ENCODE measurements around the gene ATRN. TPM values are rescaled to one million over a fixed set of nuclear protein-coding genes. Genes with fewer than 3 reads are reported as not detected.

The ATRN gene
- total RNA-seq, 2 experiments from 2014 or later: 5.1 TPM

DNA sequence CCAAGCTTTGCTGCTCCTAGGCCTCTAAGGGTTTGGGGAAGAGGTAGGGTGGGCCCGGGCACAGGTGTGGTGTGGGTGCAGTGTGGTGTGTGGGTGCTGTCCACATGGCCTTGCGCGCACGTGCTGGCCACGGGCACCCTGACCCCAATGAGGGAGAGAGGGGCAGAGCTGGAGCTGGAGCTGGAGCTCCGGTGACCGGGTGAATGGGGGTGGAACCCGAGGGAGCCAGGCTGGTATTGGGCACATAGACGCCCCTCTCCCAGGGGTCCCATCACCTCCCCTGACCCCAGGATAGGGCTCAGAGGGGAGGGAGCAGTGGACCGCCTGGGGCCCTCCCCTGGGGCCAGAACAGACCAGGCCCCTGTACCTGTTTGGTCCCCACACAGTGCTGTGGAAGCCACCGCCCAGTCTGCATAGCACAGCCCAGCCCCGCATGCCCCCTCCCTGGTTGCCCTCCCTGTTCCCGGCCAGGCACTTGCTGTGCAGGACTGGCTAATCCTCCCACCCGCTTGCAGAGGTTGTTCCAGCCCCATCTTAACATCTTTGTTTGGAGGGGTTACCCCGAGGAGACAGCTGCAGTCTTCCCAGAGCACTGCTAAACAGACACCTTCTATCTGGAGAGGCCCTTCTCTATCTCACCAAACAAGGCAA is 210.0 kb downstream of the ATRN start:
- H3K27ac Mint-ChIP-seq: no peak overlapping the region
- CTCF ChIA-PET: interaction anchor here (1.0 kb wide), 2 partner anchors 17 to 30 kb away, joined by 3 read pairs; no protein-coding TSS in a partner anchor
- no peaks in the 10 kb centered on the region for H3K4me1 Mint-ChIP-seq (ENCODE audit: low read depth)
- H3K4me3 Mint-ChIP-seq: no peak overlapping the region
- H3K36me3 Mint-ChIP-seq (ENCODE audit: low read depth): no peaks in the 10 kb centered on the region
- DNase-seq: no peak
- no peaks in the 10 kb centered on the region for H3K9me3 Mint-ChIP-seq
- intact Hi-C loops (cut with micrococcal nuclease): loop anchor here (1.0 kb wide), 1 partner anchor 7 kb away; no protein-coding TSS in a partner anchor
- peaks cover 46% of the 10 kb centered on the region for H3K27me3 Mint-ChIP-seq (ENCODE audit: low read depth)

DNA sequence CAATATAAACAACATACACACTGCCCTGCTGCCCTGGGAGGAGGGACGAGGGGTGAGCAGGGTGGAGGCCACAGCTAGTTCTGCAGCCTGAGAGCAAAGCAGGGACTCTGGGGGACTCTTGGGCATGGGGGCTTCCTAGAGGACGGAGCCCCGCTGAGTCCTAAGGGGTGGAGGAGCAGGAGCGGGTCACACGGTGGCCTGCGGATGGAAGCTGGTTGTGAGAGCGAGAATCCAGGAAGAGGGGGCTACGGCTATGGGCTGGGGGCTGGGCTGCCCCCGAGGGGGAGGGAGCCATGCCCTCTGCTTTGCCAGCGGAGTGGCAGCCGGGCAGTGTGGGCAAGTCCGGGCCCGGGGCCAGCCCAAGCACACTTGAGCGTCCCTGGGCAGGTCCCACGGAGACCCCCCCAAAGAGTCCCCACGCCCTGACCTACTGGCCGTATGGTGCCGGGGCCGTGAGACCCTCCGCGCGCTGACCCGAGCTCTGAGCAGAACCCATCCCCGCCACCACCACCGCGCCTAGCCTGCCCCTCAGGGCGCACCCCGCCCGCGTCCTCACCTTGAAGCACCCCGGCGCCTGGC is 210.6 kb downstream of the ATRN start:
- intact Hi-C loops (cut with micrococcal nuclease): no loop called here
- no peaks in the 10 kb centered on the region for H3K36me3 Mint-ChIP-seq (ENCODE audit: low read depth)
- H3K9me3 Mint-ChIP-seq: no peaks in the 10 kb centered on the region
- no peak overlapping the region for H3K4me3 Mint-ChIP-seq
- peaks cover 44% of the 10 kb centered on the region for H3K27me3 Mint-ChIP-seq (ENCODE audit: low read depth)
- CTCF ChIA-PET: interaction anchor here (1.0 kb wide), 1 partner anchor 16 kb away, joined by 3 read pairs; no protein-coding TSS in a partner anchor
- no peaks in the 10 kb centered on the region for H3K4me1 Mint-ChIP-seq (ENCODE audit: low read depth)
- DNase-seq: no peak
- H3K27ac Mint-ChIP-seq: no peak overlapping the region

DNA sequence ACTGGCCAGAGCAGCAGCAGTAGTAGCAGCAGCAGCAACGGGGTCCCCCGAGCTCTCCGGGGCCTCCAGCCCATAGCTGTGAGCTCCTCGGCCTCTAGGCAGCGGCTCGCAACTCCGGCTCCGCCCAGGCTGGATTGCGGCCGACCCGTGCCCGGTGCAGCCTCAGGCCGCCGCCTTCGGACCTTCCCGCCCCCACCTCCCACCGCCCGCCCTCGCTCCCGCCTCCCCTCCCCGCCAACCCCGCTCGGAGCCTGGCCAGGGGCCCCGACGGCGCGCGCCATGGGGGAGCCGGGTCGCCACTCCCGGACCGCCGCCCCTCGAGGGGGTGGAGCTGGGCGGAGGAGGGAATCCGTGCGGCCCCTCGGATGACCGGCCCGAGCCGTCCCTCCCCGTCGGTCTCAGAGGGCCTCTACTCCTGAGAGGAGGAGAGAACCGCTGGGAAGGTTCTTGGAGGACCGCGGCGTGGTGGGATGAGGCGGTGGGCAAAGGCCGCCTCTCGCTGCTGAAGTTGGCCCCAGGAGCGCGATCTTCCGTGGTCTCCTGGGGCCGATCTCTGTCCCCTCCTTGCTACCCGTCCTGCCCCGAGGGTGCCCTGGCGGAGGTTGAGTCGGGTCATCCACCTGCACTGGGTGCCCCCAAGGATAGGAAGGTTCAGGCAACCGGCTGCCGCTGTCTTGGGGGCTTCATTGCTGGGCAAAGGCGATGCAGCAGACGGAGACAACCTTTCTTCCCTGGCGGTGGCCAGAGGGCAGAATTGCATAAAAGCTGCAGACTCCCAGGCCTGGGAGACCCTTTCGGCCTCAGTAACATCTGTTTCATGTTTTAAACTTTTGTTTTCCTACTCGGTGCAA is 211.3 kb downstream of the ATRN start, which contains the start of gene ADAM33:
Gene ADAM33, minus strand, starts transcription at position 80 of the 851 bp plus-strand sequence. Its CDS starts 6 bp downstream, at position 74.
- no peaks in the 10 kb centered on the region for H3K4me1 Mint-ChIP-seq (ENCODE audit: low read depth)

DNA sequence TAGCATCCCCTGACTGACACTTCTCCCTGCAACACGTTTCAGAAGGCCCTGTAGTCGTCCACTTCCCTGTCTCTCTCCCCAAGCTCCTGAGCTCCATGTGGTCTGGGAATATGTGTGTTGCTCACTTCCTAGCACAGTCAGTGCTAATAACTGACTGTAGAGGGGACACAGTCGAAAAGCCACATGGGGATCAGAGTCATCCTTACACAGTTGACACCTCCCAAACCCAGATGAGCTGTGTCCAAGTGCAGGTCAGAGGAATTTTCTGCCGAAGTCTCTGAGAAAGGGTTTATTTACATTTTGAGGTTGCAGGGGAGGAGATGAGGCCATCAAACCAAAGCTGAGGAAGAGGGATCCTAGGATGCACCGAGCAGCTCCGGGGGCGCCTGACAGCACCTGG is 214.5 kb downstream of the ATRN start:
- peaks cover 32% of the 10 kb centered on the region for H3K27me3 Mint-ChIP-seq (ENCODE audit: low read depth)
- no peaks in the 10 kb centered on the region for H3K9me3 Mint-ChIP-seq
- no peak overlapping the region for H3K27ac Mint-ChIP-seq
- no peaks in the 10 kb centered on the region for H3K4me1 Mint-ChIP-seq (ENCODE audit: low read depth)
- H3K36me3 Mint-ChIP-seq (ENCODE audit: low read depth): no peaks in the 10 kb centered on the region
- DNase-seq: no peak
- CTCF ChIA-PET: no interaction called here
- intact Hi-C loops (cut with micrococcal nuclease): no loop called here
- H3K4me3 Mint-ChIP-seq: no peak overlapping the region

More for the DNA sequence above, 211.3 kb downstream of the ATRN start, which contains the start of gene ADAM33:
- peaks cover 41% of the 10 kb centered on the region for H3K27me3 Mint-ChIP-seq (ENCODE audit: low read depth)
- H3K9me3 Mint-ChIP-seq: no peaks in the 10 kb centered on the region
- no peak within 1 kb of the TSS for H3K4me3 Mint-ChIP-seq
- intact Hi-C loops (cut with micrococcal nuclease): no loop called here
- H3K36me3 Mint-ChIP-seq (ENCODE audit: low read depth): no peaks in the 10 kb centered on the region
- DNase-seq: no peak
- H3K27ac Mint-ChIP-seq: no peak within 1 kb of the TSS
- CTCF ChIA-PET: interaction anchor here (1.0 kb wide), 1 partner anchor 15 kb away, joined by 3 read pairs; no protein-coding TSS in a partner anchor

DNA sequence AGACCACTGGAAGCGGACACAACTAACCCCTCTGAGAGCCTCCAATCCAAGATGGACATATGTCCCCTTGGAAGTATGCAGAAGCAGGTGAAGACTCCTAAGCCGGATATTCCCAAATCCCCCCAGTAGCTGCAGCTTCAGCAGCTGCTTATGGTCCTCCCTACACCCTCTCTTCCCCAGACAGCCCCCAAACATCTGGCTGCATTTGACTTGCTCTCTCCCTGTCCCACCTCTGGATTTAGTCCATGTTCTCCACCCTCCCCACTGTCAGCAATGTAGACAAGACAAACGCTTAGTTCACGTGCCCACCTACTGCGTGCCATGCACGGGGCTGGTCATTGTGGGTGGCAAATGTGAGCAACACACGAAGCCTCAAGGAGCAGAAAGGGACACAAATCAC is 215.6 kb downstream of the ATRN start:
- H3K27me3 Mint-ChIP-seq (ENCODE audit: low read depth): peaks cover 23% of the 10 kb centered on the region
- CTCF ChIA-PET: interaction anchor here (1.4 kb wide), 1 partner anchor 10 kb away, joined by 7 read pairs; no protein-coding TSS in a partner anchor
- H3K4me1 Mint-ChIP-seq (ENCODE audit: low read depth): no peaks in the 10 kb centered on the region
- DNase-seq: no peak
- no peaks in the 10 kb centered on the region for H3K9me3 Mint-ChIP-seq
- intact Hi-C loops (cut with micrococcal nuclease): no loop called here
- H3K27ac Mint-ChIP-seq: no peak overlapping the region
- no peaks in the 10 kb centered on the region for H3K36me3 Mint-ChIP-seq (ENCODE audit: low read depth)
- no peak overlapping the region for H3K4me3 Mint-ChIP-seq

DNA sequence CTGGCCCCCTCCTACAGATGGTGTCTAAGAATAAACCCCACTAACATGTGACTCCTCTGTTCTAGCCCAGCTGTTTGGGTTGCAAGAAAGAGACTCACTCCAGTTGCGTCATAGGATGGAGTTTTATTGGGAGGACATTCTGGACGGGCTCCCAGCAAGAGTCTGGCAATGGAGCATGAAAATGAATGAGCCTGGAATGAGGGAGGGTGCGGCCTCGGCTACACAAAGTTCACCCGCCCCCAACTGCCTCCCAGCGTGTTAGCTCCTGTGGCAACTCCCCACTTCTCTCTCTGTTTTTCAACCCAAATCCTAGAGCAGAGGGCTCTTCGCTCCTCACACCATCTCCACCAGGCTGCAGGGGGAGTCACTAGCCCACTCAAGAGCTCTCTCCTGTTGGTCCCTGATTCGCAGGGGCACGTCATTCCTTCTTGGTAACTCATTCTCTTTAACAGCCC is 216.1 kb downstream of the ATRN start:
- Mint-ChIP-seq H3K27me3 (ENCODE audit: low read depth) (peaks cover 22% of the 10 kb centered on the region), H3K4me3 (no peak overlapping the region), H3K4me1 (ENCODE audit: low read depth) (no peaks in the 10 kb centered on the region), H3K9me3 (no peaks in the 10 kb centered on the region), H3K36me3 (ENCODE audit: low read depth) (no peaks in the 10 kb centered on the region), H3K27ac (no peak overlapping the region)
- CTCF ChIA-PET: interaction anchor here (1.4 kb wide), 1 partner anchor 11 kb away, joined by 7 read pairs; no protein-coding TSS in a partner anchor
- no peak for DNase-seq
- intact Hi-C loops (cut with micrococcal nuclease): no loop called here

DNA sequence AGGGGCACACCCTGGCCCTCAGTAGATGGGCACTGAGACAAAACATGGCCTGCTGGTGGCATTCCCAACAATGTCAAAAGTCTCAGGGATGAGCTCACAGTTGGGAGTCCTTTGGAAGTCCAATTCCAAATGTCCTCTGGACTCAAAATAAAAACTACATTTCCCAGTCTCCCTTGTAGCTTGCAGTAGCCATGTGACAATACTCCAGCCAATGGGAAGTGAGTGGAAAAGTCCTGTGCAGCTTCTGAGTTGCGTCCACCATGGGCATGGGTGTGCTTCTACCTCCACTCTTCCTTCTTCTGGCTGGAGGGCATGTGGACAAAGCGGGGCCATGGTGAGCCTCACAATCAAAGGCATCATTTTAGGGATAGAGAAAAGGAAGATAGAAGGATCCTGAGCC is 216.8 kb downstream of the ATRN start:
- Mint-ChIP-seq H3K27me3 (ENCODE audit: low read depth) (peaks cover 19% of the 10 kb centered on the region), H3K4me3 (no peak overlapping the region), H3K4me1 (ENCODE audit: low read depth) (no peaks in the 10 kb centered on the region), H3K9me3 (no peaks in the 10 kb centered on the region), H3K27ac (no peak overlapping the region), H3K36me3 (ENCODE audit: low read depth) (no peaks in the 10 kb centered on the region)
- intact Hi-C loops (cut with micrococcal nuclease): loop anchor here (1.0 kb wide), 1 partner anchor 7 kb away; no protein-coding TSS in a partner anchor
- CTCF ChIA-PET: interaction anchor here (0.9 to 1.1 kb wide), 2 partner anchors 9 to 23 kb away, joined by 3 read pairs; no protein-coding TSS in a partner anchor
- DNase-seq: no peak

DNA sequence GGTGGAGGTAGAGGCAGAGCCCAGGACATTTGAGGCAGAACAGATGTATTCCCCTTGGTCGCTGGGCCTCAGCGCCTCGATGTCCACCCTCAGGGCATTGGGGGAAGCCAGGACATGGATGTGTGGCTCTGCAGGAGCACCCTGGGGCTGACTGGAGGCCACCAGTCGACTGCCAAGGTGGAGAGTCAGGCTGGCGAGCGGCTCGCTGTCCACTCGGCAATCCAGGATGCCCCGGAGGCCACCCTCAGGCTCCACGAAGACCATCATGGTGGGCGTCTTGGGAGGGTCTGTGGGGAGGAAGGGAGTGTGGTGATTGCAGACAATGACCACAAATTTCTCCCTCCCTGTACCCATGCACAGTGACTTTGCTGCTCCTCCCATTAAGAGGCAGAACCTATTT is 219.2 kb downstream of the ATRN start:
- no peak overlapping the region for H3K27ac Mint-ChIP-seq
- intact Hi-C loops (cut with micrococcal nuclease): no loop called here
- no peak overlapping the region for H3K4me3 Mint-ChIP-seq
- H3K4me1 Mint-ChIP-seq (ENCODE audit: low read depth): no peaks in the 10 kb centered on the region
- no peak for DNase-seq
- no peaks in the 10 kb centered on the region for H3K36me3 Mint-ChIP-seq (ENCODE audit: low read depth)
- H3K9me3 Mint-ChIP-seq: no peaks in the 10 kb centered on the region
- CTCF ChIA-PET: no interaction called here
- peaks cover 5% of the 10 kb centered on the region for H3K27me3 Mint-ChIP-seq (ENCODE audit: low read depth)

DNA sequence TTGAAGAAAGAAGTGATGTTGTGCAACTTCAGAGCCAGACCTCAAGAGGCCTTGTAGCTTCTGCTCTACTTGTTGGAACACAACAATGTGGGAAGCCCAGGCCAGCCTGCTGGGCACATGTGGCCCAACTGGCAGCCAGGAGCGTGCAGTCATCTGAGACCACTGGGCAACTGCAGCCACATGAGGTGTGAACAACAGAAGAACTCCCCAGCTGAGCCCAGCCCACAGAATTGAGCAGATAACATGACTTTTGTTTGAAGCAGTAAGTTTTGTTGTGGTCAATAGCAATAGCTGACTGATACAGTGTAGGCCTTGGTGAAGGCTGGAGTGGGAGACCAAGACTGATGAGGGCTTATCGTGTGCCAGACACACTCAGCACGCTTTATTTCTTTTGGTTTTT is 219.6 kb downstream of the ATRN start:
- no peak for DNase-seq
- intact Hi-C loops (cut with micrococcal nuclease): no loop called here
- H3K27ac Mint-ChIP-seq: no peak overlapping the region
- no peaks in the 10 kb centered on the region for H3K9me3 Mint-ChIP-seq
- H3K4me3 Mint-ChIP-seq: no peak overlapping the region
- H3K36me3 Mint-ChIP-seq (ENCODE audit: low read depth): no peaks in the 10 kb centered on the region
- H3K27me3 Mint-ChIP-seq (ENCODE audit: low read depth): peaks cover 2% of the 10 kb centered on the region
- CTCF ChIA-PET: interaction anchor here (1.0 kb wide), 1 partner anchor 16 kb away, joined by 4 read pairs; no protein-coding TSS in a partner anchor
- no peaks in the 10 kb centered on the region for H3K4me1 Mint-ChIP-seq (ENCODE audit: low read depth)

DNA sequence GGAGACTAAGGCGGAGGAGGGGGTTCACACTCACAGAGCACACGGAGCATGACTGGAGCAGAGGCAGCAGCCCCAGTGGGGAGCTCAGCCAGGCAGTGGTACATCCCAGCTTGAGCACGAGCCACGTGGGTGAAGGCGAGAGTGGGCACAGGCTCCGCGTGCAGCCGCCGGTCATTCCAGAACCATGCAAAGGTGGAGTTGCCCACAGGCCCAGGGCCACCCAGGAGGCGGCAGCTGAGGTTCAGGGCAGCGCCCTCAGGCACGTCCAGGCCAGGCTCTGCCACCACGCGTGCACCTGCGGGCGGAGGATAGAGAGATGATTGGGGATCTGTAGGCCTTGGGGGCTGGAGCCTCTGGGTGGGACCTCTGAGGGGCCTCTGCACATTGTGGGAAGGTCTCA is 220.5 kb downstream of the ATRN start:
- Mint-ChIP-seq H3K9me3 (no peaks in the 10 kb centered on the region), H3K4me3 (no peak overlapping the region), H3K27me3 (ENCODE audit: low read depth) (no peaks in the 10 kb centered on the region), H3K4me1 (ENCODE audit: low read depth) (no peaks in the 10 kb centered on the region), H3K36me3 (ENCODE audit: low read depth) (no peaks in the 10 kb centered on the region), H3K27ac (no peak overlapping the region)
- intact Hi-C loops (cut with micrococcal nuclease): no loop called here
- CTCF ChIA-PET: interaction anchor here (0.7 to 1.6 kb wide), 3 partner anchors 17 to 46 kb away, joined by 4 read pairs; no protein-coding TSS in a partner anchor
- no peak for DNase-seq

DNA sequence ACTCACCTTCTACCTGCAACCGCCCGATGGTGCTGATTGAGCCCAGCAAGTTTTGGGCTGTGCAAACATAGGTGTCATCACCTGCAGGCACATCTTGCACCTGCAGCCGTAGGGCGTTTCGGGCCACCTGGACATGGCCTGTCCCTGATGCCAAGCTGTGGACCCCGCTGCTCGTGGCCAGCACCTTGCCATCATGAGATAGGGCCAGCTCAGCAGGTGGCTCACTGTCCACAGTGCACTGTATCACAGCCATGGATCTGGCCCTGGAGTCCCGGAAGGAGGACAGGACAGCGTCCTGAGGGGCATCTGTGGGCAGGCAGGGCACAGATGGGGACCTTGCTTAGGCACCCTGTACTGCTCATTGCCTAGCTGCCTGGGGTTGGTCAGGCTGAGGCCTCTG is 221.1 kb downstream of the ATRN start:
- intact Hi-C loops (cut with micrococcal nuclease): no loop called here
- H3K4me3 Mint-ChIP-seq: no peak overlapping the region
- H3K4me1 Mint-ChIP-seq (ENCODE audit: low read depth): no peaks in the 10 kb centered on the region
- no peaks in the 10 kb centered on the region for H3K36me3 Mint-ChIP-seq (ENCODE audit: low read depth)
- DNase-seq: no peak
- H3K27ac Mint-ChIP-seq: no peak overlapping the region
- CTCF ChIA-PET: interaction anchor here (0.7 to 1.6 kb wide), 2 partner anchors 19 to 45 kb away, joined by 4 read pairs; no protein-coding TSS in a partner anchor
- no peaks in the 10 kb centered on the region for H3K27me3 Mint-ChIP-seq (ENCODE audit: low read depth)
- no peaks in the 10 kb centered on the region for H3K9me3 Mint-ChIP-seq

DNA sequence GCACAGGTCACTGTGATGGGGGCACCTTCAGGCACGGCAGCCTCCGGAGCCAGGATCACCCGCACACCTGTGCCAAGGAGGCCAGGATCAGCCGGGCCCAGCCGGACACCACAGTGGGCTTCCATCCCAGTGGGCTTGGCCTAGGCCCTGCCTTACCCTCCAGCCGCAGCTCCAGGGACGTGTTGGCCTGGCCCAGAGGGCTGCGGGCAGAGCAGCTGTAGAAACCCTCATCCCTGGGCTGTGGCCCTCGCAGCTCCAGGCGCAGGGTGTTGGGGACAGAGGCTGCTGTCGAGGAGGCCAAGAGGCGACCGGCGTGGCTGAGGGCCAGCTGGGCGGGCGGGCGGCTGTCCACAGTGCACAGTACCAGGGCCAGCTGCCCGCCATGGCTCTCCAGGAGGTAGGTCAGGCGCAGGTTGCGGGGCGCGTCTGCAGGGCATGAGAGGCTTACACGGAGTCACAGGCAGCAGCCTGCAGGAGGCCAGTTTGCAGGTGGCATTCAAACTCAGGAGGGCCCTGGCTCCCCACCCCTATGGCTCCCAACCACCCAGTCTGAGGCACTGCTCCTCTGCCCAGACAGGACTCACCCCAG is 222.0 kb downstream of the ATRN start:
- Mint-ChIP-seq H3K4me1 (ENCODE audit: low read depth) (no peaks in the 10 kb centered on the region), H3K36me3 (ENCODE audit: low read depth) (no peaks in the 10 kb centered on the region), H3K9me3 (no peaks in the 10 kb centered on the region), H3K27ac (no peak overlapping the region), H3K27me3 (ENCODE audit: low read depth) (no peaks in the 10 kb centered on the region), H3K4me3 (no peak overlapping the region)
- DNase-seq: no peak
- CTCF ChIA-PET: interaction anchor here (0.7 kb wide), 1 partner anchor 18 kb away, joined by 4 read pairs; no protein-coding TSS in a partner anchor
- intact Hi-C loops (cut with micrococcal nuclease): no loop called here
